Measurements from ENCODE around the gene PMAIP1. TPM values are rescaled to one million over a fixed set of nuclear protein-coding genes. Genes with fewer than 3 reads are reported as not detected.

The PMAIP1 gene
- polyA plus RNA-seq, 3 donors, result 40.8 to 56.6 (median 55.7) TPM

- peaks cover 0 to 3% of the 10 kb centered on the region in 2 donors for H3K9me3 ChIP-seq (replicated peaks in 1 of 2; ENCODE audit: control insufficient read depth in 1 of 2, insufficient read depth in 1 of 2, low read length in 2 of 2)
- no peak for DNase-seq
- peaks cover 63% of the 10 kb centered on the region for H3K4me1 Mint-ChIP-seq
- H3K79me2 ChIP-seq (ENCODE audit: insufficient read depth, low read length), result no peaks in the 10 kb centered on the region
- peaks cover 56 to 63% of the 10 kb centered on the region in 2 donors for H3K4me1 ChIP-seq (ENCODE audit: control insufficient read depth in 1 of 2, insufficient read depth in 2 of 2, low read length in 2 of 2)
- H3K36me3 Mint-ChIP-seq, result no peaks in the 10 kb centered on the region
- no peak overlapping the region for H3K4me3 ChIP-seq (replicated peaks in 1 of 3; ENCODE audit: low read depth in 2 of 3, low read length in 3 of 3)
- H3K9me3 Mint-ChIP-seq, result peaks cover 0 to 2% (median 0%) of the 10 kb centered on the region in 7 donors
- intact Hi-C loops (cut with micrococcal nuclease), result no loop called here
- no peak overlapping the region for H3K9ac ChIP-seq (ENCODE audit: insufficient read depth, low read length, poor library complexity, severe bottlenecking)
- WGBS (ENCODE audit: insufficient coverage), result 100% methylated on average over 4 of the region's 11 CpGs
- peak overlapping the region in 2 of 7 donors; percentile 46 to 61 for H3K27ac Mint-ChIP-seq
- no peaks in the 10 kb centered on the region for H4K20me1 ChIP-seq (ENCODE audit: insufficient read depth, low read length)
- H3K27me3 Mint-ChIP-seq (ENCODE audit: low read depth in 3 of 3), result peaks cover 0 to 2% (median 2%) of the 10 kb centered on the region in 3 donors
- no peak for TF ChIP-seq CTCF (IDR thresholded peaks at IDR 0.05)
- H3K4me2 ChIP-seq (replicated peaks; ENCODE audit: extremely low read depth, low read length, poor library complexity, severe bottlenecking), result no peak overlapping the region
- no peak overlapping the region for H2AFZ ChIP-seq (ENCODE audit: insufficient read depth, low read depth, low read length, poor library complexity, severe bottlenecking)
- H3K27ac ChIP-seq (ENCODE audit: low read depth in 1 of 2, low read length in 2 of 2), result no peak overlapping the region
- no peaks in the 10 kb centered on the region for H3K36me3 ChIP-seq (replicated peaks in 1 of 2; ENCODE audit: control insufficient read depth in 1 of 2, insufficient read depth in 2 of 2, low read length in 2 of 2)
- no peak overlapping the region for H3K4me3 Mint-ChIP-seq
- no peaks in the 10 kb centered on the region for H3K27me3 ChIP-seq (ENCODE audit: control insufficient read depth in 2 of 2, insufficient read depth in 2 of 2, low read length in 2 of 2)
Observed at GRCh38 chr18:59909289-59910036, 9.7 kb downstream of the PMAIP1 start.

DNA sequence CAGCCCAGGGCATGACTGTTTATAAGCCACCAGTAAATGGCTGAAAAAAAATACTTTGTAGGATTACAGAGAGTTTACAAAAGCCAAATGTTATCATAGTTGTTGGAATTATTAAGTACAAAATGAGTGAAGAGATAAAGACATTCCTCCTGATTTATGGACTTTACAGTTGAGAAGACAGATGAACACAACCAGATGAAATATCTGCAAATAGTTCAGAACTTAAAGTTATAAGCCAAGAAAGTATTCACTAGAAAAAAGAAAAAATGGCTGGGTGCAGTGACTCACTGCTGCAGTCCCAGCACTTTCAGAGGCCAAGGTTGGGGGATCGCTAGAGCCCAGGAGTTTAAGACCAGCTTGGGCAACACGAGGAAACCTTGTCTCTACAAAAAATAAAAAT is 11.2 kb downstream of the PMAIP1 start:
- H2AFZ ChIP-seq (ENCODE audit: insufficient read depth, low read depth, low read length, poor library complexity, severe bottlenecking), result no peak overlapping the region
- H3K9me3 ChIP-seq (replicated peaks in 1 of 2; ENCODE audit: control insufficient read depth in 1 of 2, insufficient read depth in 1 of 2, low read length in 2 of 2), result peaks cover 0 to 3% of the 10 kb centered on the region in 2 donors
- H3K27me3 Mint-ChIP-seq (ENCODE audit: low read depth in 3 of 3), result peaks cover 0 to 2% (median 2%) of the 10 kb centered on the region in 3 donors
- H3K4me3 ChIP-seq (replicated peaks in 1 of 3; ENCODE audit: low read depth in 2 of 3, low read length in 3 of 3), result no peak overlapping the region
- no CpG with 5 or more reads among the region's 2 CpGs for WGBS (ENCODE audit: insufficient coverage)
- no peaks in the 10 kb centered on the region for H3K79me2 ChIP-seq (ENCODE audit: insufficient read depth, low read length)
- intact Hi-C loops (cut with micrococcal nuclease), result no loop called here
- H3K4me3 Mint-ChIP-seq, result no peak overlapping the region
- peak overlapping the region; percentile 33 to 78 for H3K27ac ChIP-seq (ENCODE audit: low read depth in 1 of 2, low read length in 2 of 2)
- peaks cover 41 to 48% of the 10 kb centered on the region in 2 donors for H3K4me1 ChIP-seq (ENCODE audit: control insufficient read depth in 1 of 2, insufficient read depth in 2 of 2, low read length in 2 of 2)
- no peak for TF ChIP-seq CTCF (IDR thresholded peaks at IDR 0.05)
- H3K9ac ChIP-seq (ENCODE audit: insufficient read depth, low read length, poor library complexity, severe bottlenecking), result no peak overlapping the region
- peak overlapping the region; percentile 31 to 96 (median 93) for H3K27ac Mint-ChIP-seq
- no peak overlapping the region for H3K4me2 ChIP-seq (replicated peaks; ENCODE audit: extremely low read depth, low read length, poor library complexity, severe bottlenecking)
- H3K9me3 Mint-ChIP-seq, result peaks cover 0 to 2% (median 0%) of the 10 kb centered on the region in 7 donors
- H4K20me1 ChIP-seq (ENCODE audit: insufficient read depth, low read length), result no peaks in the 10 kb centered on the region
- H3K36me3 Mint-ChIP-seq, result no peaks in the 10 kb centered on the region
- peaks cover 53% of the 10 kb centered on the region for H3K4me1 Mint-ChIP-seq
- H3K36me3 ChIP-seq (replicated peaks in 1 of 2; ENCODE audit: control insufficient read depth in 1 of 2, insufficient read depth in 2 of 2, low read length in 2 of 2), result no peaks in the 10 kb centered on the region
- no peaks in the 10 kb centered on the region for H3K27me3 ChIP-seq (ENCODE audit: control insufficient read depth in 2 of 2, insufficient read depth in 2 of 2, low read length in 2 of 2)
- DNase-seq, result peak in 1 of 3 donors; percentile 35

All from CD14-positive monocyte (primary cell).